Activated CD4-positive, alpha-beta T cell treated with anti-CD3 and anti-CD28 coated beads for 36 hours (primary cell): ENCODE data around the gene FAM83F. TPM values are rescaled to one million over a fixed set of nuclear protein-coding genes. Genes with fewer than 3 reads are reported as not detected.
A peak's percentile ranks its signal among the peaks of the same experiment; 100 is the strongest.

Experiments used
- ATAC-seq: fragments of 200-7000 bp; cut with Tn5 transposase; one replicate; pipeline ENCODE4 v1.10.0; 2021; ENCODE audit warnings: mild to moderate bottlenecking, moderate library complexity
- CTCF ChIA-PET: fragments of 350-600 bp; sonication (Branson Sonifier 250); formaldehyde crosslinking; loops from one replicate; lab custom pipeline; 2021; ENCODE audit warnings: antibody characterized with exemption; lab: Charles Lee
- POLR2A ChIA-PET: fragments of 350-600 bp; sonication (Branson Sonifier 250); formaldehyde crosslinking; loops from one replicate; lab custom pipeline; 2021; ENCODE audit warnings: antibody characterized with exemption, inconsistent platforms; lab: Charles Lee
- DNase-seq: peaks from one replicate; pipeline ENCODE4 v3.0.0-alpha.2; 2020
- H3K27ac Mint-ChIP-seq: one replicate; pipeline ENCODE4 v1.8.0; 2021; ENCODE audit warnings: mixed read lengths
- H3K27me3 Mint-ChIP-seq: one replicate; pipeline ENCODE4 v1.8.0; 2021; ENCODE audit warnings: mixed read lengths
- H3K36me3 Mint-ChIP-seq: one replicate; pipeline ENCODE4 v1.8.0; 2021; ENCODE audit warnings: low read depth, mixed read lengths
- H3K4me1 Mint-ChIP-seq: one replicate; pipeline ENCODE4 v1.8.0; 2021; ENCODE audit warnings: mixed read lengths
- H3K4me3 Mint-ChIP-seq: one replicate; pipeline ENCODE4 v1.8.0; 2021; ENCODE audit warnings: mild to moderate bottlenecking, moderate library complexity, mixed read lengths
- H3K9me3 Mint-ChIP-seq: one replicate; pipeline ENCODE4 v1.8.0; 2021; ENCODE audit warnings: low read depth, mixed read lengths
- intact Hi-C, 2 experiments: fragments of 100-400 bp; cut with DNase I in 1 of 2; cut with micrococcal nuclease in 1 of 2; formaldehyde crosslinking; loops; one replicate each; pipeline versions ENCODE4 v1.14.2 to v1.15.1; 2022 to 2024; cut with DNase I, micrococcal nuclease
- total RNA-seq, 2 experiments: library from RNA; stranded (reverse); gene quantifications; one replicate each; pipeline ENCODE4 v1.2.3, GENCODE V29; 2021

FAM83F gene
- total RNA-seq, 2 experiments from 2014 or later, result 0.49 to 0.91 TPM

DNA sequence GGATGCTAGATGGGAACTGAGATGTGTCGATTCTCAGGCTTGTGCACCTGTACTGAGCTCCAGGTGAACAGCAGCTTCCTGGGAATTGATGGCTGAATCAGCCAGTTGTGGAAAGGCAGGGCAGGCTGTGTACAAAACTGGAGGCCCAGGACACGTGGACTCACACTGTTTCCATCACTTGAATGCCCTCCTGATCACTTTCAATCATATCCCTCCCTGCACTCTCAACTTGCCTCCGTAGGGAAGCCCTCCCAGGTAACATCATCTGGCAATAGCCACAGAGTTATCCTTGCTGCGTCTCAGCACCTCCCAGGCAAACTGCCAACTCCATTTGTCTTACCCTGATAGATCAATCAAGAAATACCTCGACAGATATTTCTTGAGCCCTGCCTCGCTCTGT, 10.1 kb downstream of the FAM83F start:
- ChIA-PET POLR2A (no interaction called here), CTCF (interaction anchor here (0.5 to 2.9 kb wide), 4 partner anchors 11 to 470 kb away, joined by 3 to 11 read pairs (median 4); no protein-coding TSS in a partner anchor)
- no peak for ATAC-seq
- H3K4me1 Mint-ChIP-seq, result peaks cover 13% of the 10 kb centered on the region
- intact Hi-C loops, result no loop called here
- no peak for DNase-seq
- no peak overlapping the region for H3K27ac Mint-ChIP-seq
- no peaks in the 10 kb centered on the region for H3K9me3 Mint-ChIP-seq
- H3K27me3 Mint-ChIP-seq, result peaks cover 4% of the 10 kb centered on the region
- H3K36me3 Mint-ChIP-seq, result no peaks in the 10 kb centered on the region
- no peak overlapping the region for H3K4me3 Mint-ChIP-seq

- CTCF ChIA-PET, result interaction anchor here (0.7 kb wide), 1 partner anchor 13 kb away, joined by 3 read pairs; no protein-coding TSS in a partner anchor
- no peaks in the 10 kb centered on the region for H3K9me3 Mint-ChIP-seq
- H3K4me3 Mint-ChIP-seq, result no peak overlapping the region
- H3K27ac Mint-ChIP-seq, result no peak overlapping the region
- H3K4me1 Mint-ChIP-seq, result peaks cover 19% of the 10 kb centered on the region
- no peak for DNase-seq
- H3K27me3 Mint-ChIP-seq, result peaks cover 4% of the 10 kb centered on the region
- no peaks in the 10 kb centered on the region for H3K36me3 Mint-ChIP-seq
- no peak for ATAC-seq
- intact Hi-C loops, result no loop called here
- POLR2A ChIA-PET, result no interaction called here
Measured at GRCh38 chr22:40006641-40007040, 11.9 kb downstream of the FAM83F start.

DNA sequence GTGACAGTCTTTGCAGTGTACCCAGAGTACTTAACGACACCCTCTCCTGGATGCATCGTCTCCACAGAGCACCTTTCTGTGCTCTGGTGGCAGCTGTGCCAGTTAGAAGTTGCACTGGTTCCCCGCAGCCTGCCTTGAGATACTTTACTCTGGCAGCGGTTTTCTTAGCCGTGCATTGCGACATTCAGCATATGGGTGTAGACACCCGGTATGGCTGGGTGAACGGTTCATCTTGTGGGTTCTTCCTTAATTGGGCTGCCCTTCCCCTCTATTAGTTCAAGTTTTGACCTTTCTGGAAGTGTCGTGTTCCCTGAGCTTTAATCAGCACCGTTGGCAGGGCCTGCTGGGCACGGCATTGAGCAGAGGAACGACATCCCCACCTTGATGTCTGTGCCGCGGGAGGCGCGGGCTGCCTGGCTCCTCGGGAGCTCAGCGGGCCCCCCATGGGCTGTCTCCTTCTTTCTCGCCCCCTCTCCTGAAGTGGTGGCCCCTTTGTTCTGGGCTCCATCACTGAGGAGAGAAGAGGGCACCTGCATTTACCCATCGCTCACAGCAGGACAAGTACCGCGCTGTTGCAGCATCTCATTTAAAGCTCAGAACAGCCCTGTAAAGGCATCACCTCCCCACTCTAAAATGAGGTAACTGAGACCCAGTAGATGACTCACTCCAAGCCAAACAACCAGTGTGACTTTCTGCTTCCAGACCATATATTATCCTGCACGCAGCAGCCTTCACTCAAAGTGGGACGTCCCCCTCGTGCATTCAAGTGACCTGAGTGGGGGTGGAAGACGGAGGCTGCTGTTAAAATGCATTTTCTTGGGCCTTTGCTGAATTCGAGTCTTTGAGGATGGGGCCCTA, 13.3 kb downstream of the FAM83F start:
- intact Hi-C loops, result no loop called here
- H3K36me3 Mint-ChIP-seq, result no peaks in the 10 kb centered on the region
- ChIA-PET POLR2A (interaction anchor here (0.6 kb wide), 1 partner anchor 540 kb away, joined by 4 read pairs; no protein-coding TSS in a partner anchor), CTCF (interaction anchor here (0.6 to 0.7 kb wide), 3 partner anchors 169 to 514 kb away, joined by 3 to 4 read pairs (median 4); partner anchors contain the start of gene TNRC6B)
- peak overlapping the region; percentile 51 for H3K27ac Mint-ChIP-seq
- no peak overlapping the region for H3K4me3 Mint-ChIP-seq
- ATAC-seq, result peak; percentile 35
- H3K27me3 Mint-ChIP-seq, result peaks cover 4% of the 10 kb centered on the region
- H3K9me3 Mint-ChIP-seq, result no peaks in the 10 kb centered on the region
- DNase-seq, result no peak
- H3K4me1 Mint-ChIP-seq, result peaks cover 19% of the 10 kb centered on the region

DNA sequence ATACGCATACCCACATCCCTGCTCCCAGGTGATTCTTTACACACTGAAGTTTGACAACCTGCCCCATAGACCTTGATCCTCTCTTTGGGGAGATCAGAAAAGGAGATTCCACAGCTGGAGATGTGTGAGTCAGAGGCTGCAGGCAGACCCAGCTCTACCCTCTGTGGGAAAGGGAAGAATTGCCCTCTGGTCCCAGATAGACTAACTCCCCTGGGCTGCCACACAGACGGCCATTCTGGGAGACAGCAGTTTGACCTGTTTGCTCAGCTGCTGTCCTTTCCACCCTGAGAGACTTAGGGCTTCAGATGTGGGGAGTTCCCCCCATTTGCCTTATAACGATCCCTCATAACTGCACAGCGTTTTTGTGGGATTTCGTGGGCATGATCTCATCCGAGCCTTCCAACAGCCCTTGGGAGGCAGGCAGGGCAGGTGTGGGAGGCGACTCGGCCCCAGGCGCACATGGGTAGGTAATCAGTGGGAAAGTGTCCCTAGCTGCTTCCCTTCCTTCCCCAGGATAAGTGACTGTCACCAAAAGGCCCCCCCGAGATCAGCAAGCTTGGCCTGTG, 14.1 kb downstream of the FAM83F start:
- H3K9me3 Mint-ChIP-seq, result no peaks in the 10 kb centered on the region
- no peak overlapping the region for H3K4me3 Mint-ChIP-seq
- peak overlapping the region; percentile 66 for H3K27ac Mint-ChIP-seq
- CTCF ChIA-PET, result interaction anchor here (0.7 to 1.2 kb wide), 2 partner anchors 12 to 846 kb away, joined by 3 to 4 read pairs; no protein-coding TSS in a partner anchor
- POLR2A ChIA-PET, result interaction anchor here (0.5 kb wide), 1 partner anchor 163 kb away, joined by 3 read pairs; no protein-coding TSS in a partner anchor
- H3K4me1 Mint-ChIP-seq, result peaks cover 19% of the 10 kb centered on the region
- H3K27me3 Mint-ChIP-seq, result peaks cover 4% of the 10 kb centered on the region
- no peak for DNase-seq
- no peaks in the 10 kb centered on the region for H3K36me3 Mint-ChIP-seq
- ATAC-seq, result no peak
- intact Hi-C loops, result no loop called here

DNA sequence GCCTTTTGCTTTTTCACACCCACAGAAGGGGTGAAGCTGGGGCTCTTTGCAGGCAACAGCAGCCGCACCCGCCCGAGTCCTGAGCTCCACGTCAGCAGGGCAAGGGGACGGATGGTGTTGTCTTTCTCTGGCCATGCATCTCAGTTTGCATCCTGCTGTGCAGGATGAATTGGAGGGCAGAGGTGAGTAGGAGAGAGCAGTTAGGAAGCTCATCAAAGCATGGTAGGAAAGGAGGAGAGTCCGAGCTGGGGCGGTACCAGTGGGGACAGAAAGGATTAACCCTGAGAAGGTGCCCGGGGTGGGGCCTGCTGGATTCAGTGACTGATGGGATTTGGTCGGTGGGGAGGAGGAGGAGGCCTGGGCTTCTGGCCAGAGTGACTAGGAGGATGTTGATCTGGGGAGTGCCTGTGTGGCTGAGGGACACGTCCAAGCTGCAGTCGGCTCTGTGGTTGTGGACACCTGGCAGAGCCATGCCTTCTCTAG, 14.6 kb downstream of the FAM83F start:
- CTCF ChIA-PET, result interaction anchor here (0.7 to 2.0 kb wide), 11 partner anchors 8 to 847 kb away, joined by 3 to 11 read pairs (median 4); no protein-coding TSS in a partner anchor
- no peak for ATAC-seq
- Mint-ChIP-seq H3K4me1 (peaks cover 19% of the 10 kb centered on the region), H3K27me3 (peaks cover 4% of the 10 kb centered on the region), H3K9me3 (no peaks in the 10 kb centered on the region), H3K36me3 (no peaks in the 10 kb centered on the region), H3K27ac (peak overlapping the region; percentile 66), H3K4me3 (peak overlapping the region; percentile 63)
- POLR2A ChIA-PET, result interaction anchor here (0.5 to 1.6 kb wide), 4 partner anchors 15 to 475 kb away, joined by 3 to 9 read pairs (median 4); partner anchors contain the start of gene FAM83F
- no peak for DNase-seq
- intact Hi-C loops, result no loop called here

DNA sequence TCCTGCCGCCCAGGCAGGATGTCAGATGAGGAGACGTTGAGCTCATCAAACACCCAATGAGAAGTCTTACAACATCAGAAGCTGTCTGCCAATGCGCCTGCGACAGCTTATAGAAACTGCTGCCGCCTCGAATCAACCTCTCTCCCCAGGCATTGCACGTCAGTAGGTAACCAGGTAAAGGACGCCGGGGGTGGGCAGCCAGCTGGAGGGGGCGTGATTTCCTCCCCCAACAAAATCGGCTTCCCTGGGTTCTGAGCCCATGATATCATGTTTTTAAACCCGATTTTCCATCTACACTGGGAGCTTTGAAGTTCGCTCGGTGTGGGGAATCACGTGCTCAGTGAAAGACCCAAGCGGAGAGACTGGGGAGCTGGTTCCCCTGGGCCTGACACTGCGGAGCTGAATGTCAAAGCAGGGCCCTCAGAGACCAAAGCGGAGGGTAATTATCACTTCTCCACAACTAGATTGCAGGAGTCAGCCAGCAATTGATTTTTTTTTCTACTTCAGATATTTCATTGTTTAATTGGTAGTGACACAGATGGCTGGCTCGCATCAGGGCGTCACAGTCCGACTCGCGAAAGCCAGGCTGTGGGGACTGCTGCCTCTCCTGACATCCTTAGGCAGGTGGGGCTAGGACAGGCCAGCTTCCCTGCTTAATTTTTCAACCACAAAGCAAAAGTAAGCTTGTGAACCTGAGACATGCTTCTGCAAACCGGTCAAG, 15.4 kb downstream of the FAM83F start:
- peak overlapping the region; percentile 63 for H3K4me3 Mint-ChIP-seq
- ChIA-PET CTCF (interaction anchor here (0.7 to 2.0 kb wide), 11 partner anchors 9 to 516 kb away, joined by 3 to 11 read pairs (median 4); no protein-coding TSS in a partner anchor), POLR2A (interaction anchor here (0.5 to 1.6 kb wide), 6 partner anchors 15 to 476 kb away, joined by 3 to 9 read pairs (median 3); partner anchors contain the start of gene FAM83F)
- ATAC-seq, result peak; percentile 91
- peaks cover 4% of the 10 kb centered on the region for H3K27me3 Mint-ChIP-seq
- no peaks in the 10 kb centered on the region for H3K36me3 Mint-ChIP-seq
- peaks cover 19% of the 10 kb centered on the region for H3K4me1 Mint-ChIP-seq
- intact Hi-C loops, result no loop called here
- peak overlapping the region; percentile 66 for H3K27ac Mint-ChIP-seq
- no peaks in the 10 kb centered on the region for H3K9me3 Mint-ChIP-seq
- DNase-seq, result peak; percentile 65

DNA sequence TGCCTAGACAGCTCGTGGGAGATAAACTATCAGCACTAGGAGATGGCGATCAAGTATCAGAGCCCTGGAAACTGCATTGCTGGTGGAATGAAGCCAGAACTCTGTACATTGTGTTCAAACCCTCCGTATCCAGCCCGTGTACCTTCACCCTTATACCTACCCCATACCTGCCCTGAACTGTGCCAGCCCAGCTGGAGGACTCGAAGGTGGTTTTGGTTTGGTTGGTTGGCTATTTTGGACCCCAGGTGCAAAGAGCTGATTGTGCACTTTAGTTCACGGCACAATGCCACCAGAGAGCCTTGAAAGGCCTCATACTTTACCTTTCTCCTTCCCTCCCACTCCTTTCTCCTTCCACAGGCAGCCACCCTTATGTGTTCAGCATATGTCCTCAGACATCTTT, 16.0 kb downstream of the FAM83F start:
- ATAC-seq, result no peak
- no peaks in the 10 kb centered on the region for H3K9me3 Mint-ChIP-seq
- H3K36me3 Mint-ChIP-seq, result no peaks in the 10 kb centered on the region
- peaks cover 19% of the 10 kb centered on the region for H3K4me1 Mint-ChIP-seq
- POLR2A ChIA-PET, result interaction anchor here (0.5 to 1.6 kb wide), 2 partner anchors 16 to 240 kb away, joined by 3 to 9 read pairs; partner anchors contain the start of gene FAM83F
- no peak for DNase-seq
- CTCF ChIA-PET, result interaction anchor here (1.0 to 2.0 kb wide), 5 partner anchors 10 to 517 kb away, joined by 3 to 11 read pairs (median 4); no protein-coding TSS in a partner anchor
- H3K27ac Mint-ChIP-seq, result no peak overlapping the region
- intact Hi-C loops, result no loop called here
- peaks cover 4% of the 10 kb centered on the region for H3K27me3 Mint-ChIP-seq
- no peak overlapping the region for H3K4me3 Mint-ChIP-seq

DNA sequence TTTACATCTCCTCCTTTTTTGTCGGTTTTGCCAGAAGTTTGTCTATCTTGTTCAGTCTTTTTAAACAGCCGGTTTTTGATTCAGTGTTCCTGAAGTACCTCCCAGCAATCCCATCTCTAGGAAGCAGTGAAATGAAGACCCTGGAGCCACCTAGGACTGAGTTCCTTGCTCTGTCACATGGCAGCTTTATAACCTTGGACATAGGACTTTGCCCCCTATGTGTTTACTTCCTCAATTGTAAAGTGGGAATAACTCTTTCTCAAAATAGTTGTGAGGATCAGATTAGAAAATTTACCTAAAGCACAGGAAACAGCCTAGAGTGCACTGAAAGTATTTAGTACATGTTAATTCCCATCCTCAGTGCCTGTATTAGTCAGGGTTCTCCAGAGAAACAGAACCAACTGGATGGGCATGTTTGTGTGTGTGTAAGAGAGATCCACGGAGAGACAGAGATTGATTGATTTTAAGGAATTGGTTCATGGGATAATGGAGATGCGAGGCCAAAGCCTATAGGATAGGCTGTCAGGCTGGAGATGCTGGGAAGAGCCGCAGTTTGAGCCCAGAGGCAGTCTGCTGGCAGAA, 20.0 kb downstream of the FAM83F start:
- H3K27me3 Mint-ChIP-seq, result peaks cover under 1% of the 10 kb centered on the region
- no peak overlapping the region for H3K27ac Mint-ChIP-seq
- intact Hi-C loops, result no loop called here
- no peaks in the 10 kb centered on the region for H3K36me3 Mint-ChIP-seq
- CTCF ChIA-PET, result no interaction called here
- POLR2A ChIA-PET, result no interaction called here
- H3K9me3 Mint-ChIP-seq, result no peaks in the 10 kb centered on the region
- peaks cover 7% of the 10 kb centered on the region for H3K4me1 Mint-ChIP-seq
- DNase-seq (no peak), ATAC-seq (no peak)
- no peak overlapping the region for H3K4me3 Mint-ChIP-seq

DNA sequence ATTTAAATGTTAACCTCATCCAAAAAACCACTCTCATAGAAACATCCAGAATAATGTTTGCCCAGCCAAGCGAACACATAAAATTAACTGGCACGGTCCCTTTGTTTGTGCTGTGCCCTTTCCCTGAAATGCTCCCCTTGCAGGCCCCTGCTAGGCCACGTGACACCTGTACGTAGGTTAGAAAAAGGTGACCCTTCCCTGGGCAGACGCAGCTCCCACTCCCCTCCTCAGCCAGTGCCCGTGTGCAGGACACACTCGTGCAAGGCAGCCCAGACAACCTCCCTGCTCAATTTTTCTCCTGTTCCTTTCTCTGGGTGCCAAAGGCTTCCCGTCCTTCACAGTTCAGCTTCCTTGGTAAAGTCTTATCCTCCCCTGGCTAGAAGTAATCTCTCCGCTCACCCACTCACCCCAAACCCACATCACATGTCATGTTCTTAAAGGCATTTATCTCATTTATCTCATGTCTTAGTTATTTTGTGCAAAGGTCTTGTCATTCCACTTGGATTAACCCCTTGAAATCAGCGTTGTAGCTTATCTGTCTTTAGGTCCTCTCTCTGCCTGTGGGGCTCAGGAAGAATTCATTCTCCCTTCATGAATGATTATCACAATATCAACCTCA, 20.7 kb downstream of the FAM83F start:
- no peak for ATAC-seq
- ChIA-PET CTCF (interaction anchor here (1.8 kb wide), 1 partner anchor 9 kb away, joined by 12 read pairs; no protein-coding TSS in a partner anchor), POLR2A (no interaction called here)
- peaks cover under 1% of the 10 kb centered on the region for H3K4me1 Mint-ChIP-seq
- H3K4me3 Mint-ChIP-seq, result no peak overlapping the region
- no peak for DNase-seq
- H3K27ac Mint-ChIP-seq, result no peak overlapping the region
- H3K9me3 Mint-ChIP-seq, result no peaks in the 10 kb centered on the region
- H3K27me3 Mint-ChIP-seq, result no peaks in the 10 kb centered on the region
- intact Hi-C loops, result no loop called here
- H3K36me3 Mint-ChIP-seq, result no peaks in the 10 kb centered on the region

- ATAC-seq (no peak), DNase-seq (no peak)
- Mint-ChIP-seq H3K9me3 (no peaks in the 10 kb centered on the region), H3K4me1 (no peaks in the 10 kb centered on the region), H3K27me3 (no peaks in the 10 kb centered on the region), H3K4me3 (no peak overlapping the region), H3K36me3 (no peaks in the 10 kb centered on the region), H3K27ac (no peak overlapping the region)
- ChIA-PET CTCF (interaction anchor here (0.6 to 1.0 kb wide), 2 partner anchors 448 to 482 kb away, joined by 3 read pairs; no protein-coding TSS in a partner anchor), POLR2A (interaction anchor here (0.6 kb wide), 1 partner anchor 411 kb away, joined by 3 read pairs; no protein-coding TSS in a partner anchor)
- intact Hi-C loops, result no loop called here
Measured at GRCh38 chr22:40018051-40018450, 23.3 kb downstream of the FAM83F start.
